Testis (tissue), 3 donors: ENCODE results near the gene PRDM10. TPM values are rescaled to one million over a fixed set of nuclear protein-coding genes. Genes with fewer than 3 reads are reported as not detected.
"Not testable (repeated sequence)": the region's sequence is repeated elsewhere in the genome, so short reads cannot be mapped to it uniquely, and the experiment has no call there.

ENCODE experiments used
- DNase-seq: peaks from one replicate; pipeline ENCODE4 v3.0.0-alpha.2; 2019
- H3K27ac ChIP-seq, 2 donors: fragments of 200-600 bp; sonication (generic); one replicate each; pipeline ENCODE4 v1.5.1; 2019
- H3K27me3 ChIP-seq: fragments of 200-600 bp; sonication (generic); one replicate; pipeline ENCODE4 v1.5.1; 2019
- H3K36me3 ChIP-seq: fragments of 200-600 bp; sonication (generic); one replicate; pipeline ENCODE4 v1.5.1; 2017; ENCODE audit warnings: low read depth; ENCODE audit errors: missing control alignments
- H3K4me1 ChIP-seq: fragments of 200-600 bp; sonication (generic); one replicate; pipeline ENCODE4 v1.5.1; 2019
- H3K4me3 ChIP-seq, 2 donors: fragments of 200-600 bp; sonication (generic); one replicate each; pipeline ENCODE4 v1.5.1; 2017 to 2019
- H3K9me3 ChIP-seq: fragments of 200-600 bp; sonication (generic); one replicate; pipeline ENCODE4 v1.5.1; 2017
- POLR2A ChIP-seq: fragments of 450-650 bp; IDR thresholded peaks from one replicate; pipeline ENCODE4 v1.6.1; 2017; ENCODE audit warnings: antibody characterized with exemption, mild to moderate bottlenecking, moderate library complexity
- WGBS, 2 donors: methylation state at CpG; one replicate each; pipeline ENCODE4 v1.1.5; 2018; 5-methylcytosine and 5-hydroxymethylcytosine counted together
- intact Hi-C: fragments of 100-400 bp; cut with DNase I; formaldehyde crosslinking; loops from one replicate; pipeline ENCODE4 v1.15.1; 2023; ENCODE audit warnings: low total_unique reads
- polyA plus RNA-seq: library from polyadenylated mRNA; stranded (reverse); fragments of 350-450 nt; fragmentation: Illumina TruSeq; extraction: RNeasy Lipid Tissue Mini Kit (QIAGEN cat#74804); gene quantifications from one replicate; pipeline ENCODE4 v1.2.3, GENCODE V29; 2014; ENCODE audit warnings: low read depth, low replicate concordance; ENCODE audit not compliant: insufficient read depth
- total RNA-seq, 2 donors: library from RNA; depleted of rRNA; stranded (reverse); fragments of >200 nt; gene quantifications; one replicate each; pipeline ENCODE4 v1.2.3, GENCODE V29; 2016
- TF ChIP-seq, protein P1 (sequence below), 3 experiments: fragments of 450-650 bp in 2 of 3; fragments of 200-600 bp in 1 of 3; sonication (generic) in 1 of 3; IDR thresholded peaks; one replicate each; pipeline ENCODE4 v1.5.1; 2016 to 2019; ENCODE audit warnings: antibody characterized with exemption in 3 of 3, mild to moderate bottlenecking in 2 of 3, moderate library complexity in 1 of 3

The PRDM10 gene
- total and polyA plus RNA-seq, 3 donors from 2014 or later = 4.9 to 14.7 (median 9.2) TPM

DNA sequence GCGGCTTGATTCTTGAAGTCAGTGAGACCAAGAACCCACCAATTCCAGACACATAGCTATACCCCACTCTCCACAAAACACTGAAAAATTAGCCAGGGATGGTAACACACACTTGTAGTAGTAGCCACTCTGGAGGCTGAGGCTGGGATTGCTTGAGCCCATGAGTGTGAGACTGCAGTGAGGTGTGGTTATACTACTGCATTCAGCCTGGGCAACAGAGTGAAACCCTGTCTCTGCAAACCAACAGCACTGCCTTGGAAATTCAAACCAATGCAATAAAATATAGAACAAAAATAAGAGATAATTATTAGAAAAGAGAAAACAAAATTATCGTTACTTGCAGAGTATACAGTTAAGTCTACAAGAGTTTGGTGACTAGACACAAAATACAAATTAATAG is 20.2 kb upstream of the PRDM10 start:
- H3K36me3 ChIP-seq = no peaks in the 10 kb centered on the region
- WGBS, 2 donors = 68 to 80% methylated on average over 2 of the region's 2 CpGs
- no peak for DNase-seq
- TF ChIP-seq, protein P1, sequence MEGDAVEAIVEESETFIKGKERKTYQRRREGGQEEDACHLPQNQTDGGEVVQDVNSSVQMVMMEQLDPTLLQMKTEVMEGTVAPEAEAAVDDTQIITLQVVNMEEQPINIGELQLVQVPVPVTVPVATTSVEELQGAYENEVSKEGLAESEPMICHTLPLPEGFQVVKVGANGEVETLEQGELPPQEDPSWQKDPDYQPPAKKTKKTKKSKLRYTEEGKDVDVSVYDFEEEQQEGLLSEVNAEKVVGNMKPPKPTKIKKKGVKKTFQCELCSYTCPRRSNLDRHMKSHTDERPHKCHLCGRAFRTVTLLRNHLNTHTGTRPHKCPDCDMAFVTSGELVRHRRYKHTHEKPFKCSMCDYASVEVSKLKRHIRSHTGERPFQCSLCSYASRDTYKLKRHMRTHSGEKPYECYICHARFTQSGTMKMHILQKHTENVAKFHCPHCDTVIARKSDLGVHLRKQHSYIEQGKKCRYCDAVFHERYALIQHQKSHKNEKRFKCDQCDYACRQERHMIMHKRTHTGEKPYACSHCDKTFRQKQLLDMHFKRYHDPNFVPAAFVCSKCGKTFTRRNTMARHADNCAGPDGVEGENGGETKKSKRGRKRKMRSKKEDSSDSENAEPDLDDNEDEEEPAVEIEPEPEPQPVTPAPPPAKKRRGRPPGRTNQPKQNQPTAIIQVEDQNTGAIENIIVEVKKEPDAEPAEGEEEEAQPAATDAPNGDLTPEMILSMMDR (IDR thresholded peaks at IDR 0.05) = no peak
- no peak for TF ChIP-seq POLR2A
- H3K27me3 ChIP-seq = no peaks in the 10 kb centered on the region
- H3K4me1 ChIP-seq = no peaks in the 10 kb centered on the region
- no peaks in the 10 kb centered on the region for H3K9me3 ChIP-seq
- no peak overlapping the region for H3K27ac ChIP-seq
- intact Hi-C loops = no loop called here
- H3K4me3 ChIP-seq = no peak overlapping the region

DNA sequence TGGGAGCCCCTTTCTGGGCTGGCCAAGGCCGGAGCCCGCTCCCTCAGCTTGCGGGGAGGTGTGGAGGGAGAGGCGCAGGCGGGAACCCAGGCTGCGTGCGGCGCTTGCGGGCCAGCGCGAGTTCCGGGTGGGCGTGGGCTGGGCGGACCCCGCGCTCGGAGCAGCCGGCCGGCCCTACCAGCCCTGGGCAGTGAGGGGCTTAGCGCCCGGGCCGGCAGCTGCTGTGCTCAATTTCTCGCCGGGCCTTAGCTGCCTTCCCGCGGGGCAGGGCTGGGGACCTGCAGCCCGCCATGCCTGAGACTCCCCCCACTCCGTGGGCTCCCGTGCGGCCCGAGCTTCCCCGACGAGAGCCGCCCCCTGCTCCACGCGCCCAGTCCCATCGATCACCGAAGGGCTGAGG is 19.0 kb upstream of the PRDM10 start:
- H3K36me3 ChIP-seq, intact Hi-C loops, H3K4me1 ChIP-seq, H3K9me3 ChIP-seq, DNase-seq, H3K27ac ChIP-seq, H3K27me3 ChIP-seq: not testable (repeated sequence)
- 70 to 80% methylated on average over 2 to 38 of the region's 38 CpGs for WGBS, 2 donors
- peak overlapping the region; percentile 34 to 37 for H3K4me3 ChIP-seq

DNA sequence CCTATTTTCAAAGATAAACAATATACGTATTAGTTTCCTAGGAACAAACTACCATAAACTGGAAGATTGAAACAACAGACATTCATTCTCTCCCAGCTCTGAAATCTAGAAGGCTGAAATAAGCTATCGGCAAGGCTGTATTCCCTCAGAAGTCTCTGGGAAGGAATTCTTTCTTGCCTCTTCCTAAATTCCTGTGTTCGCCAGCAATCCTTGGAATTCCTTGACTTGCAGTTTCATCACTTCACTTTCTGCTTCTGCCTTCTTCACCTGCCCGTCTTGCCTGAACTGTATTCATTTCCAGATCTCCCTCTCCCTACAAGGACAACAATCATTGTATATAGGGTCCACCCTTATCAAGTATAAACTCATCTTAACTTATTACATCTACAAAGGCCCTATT is 17.7 kb upstream of the PRDM10 start:
- Histone ChIP-seq H3K36me3 (no peaks in the 10 kb centered on the region), H3K27ac (no peak overlapping the region)
- intact Hi-C loops = no loop called here

DNA sequence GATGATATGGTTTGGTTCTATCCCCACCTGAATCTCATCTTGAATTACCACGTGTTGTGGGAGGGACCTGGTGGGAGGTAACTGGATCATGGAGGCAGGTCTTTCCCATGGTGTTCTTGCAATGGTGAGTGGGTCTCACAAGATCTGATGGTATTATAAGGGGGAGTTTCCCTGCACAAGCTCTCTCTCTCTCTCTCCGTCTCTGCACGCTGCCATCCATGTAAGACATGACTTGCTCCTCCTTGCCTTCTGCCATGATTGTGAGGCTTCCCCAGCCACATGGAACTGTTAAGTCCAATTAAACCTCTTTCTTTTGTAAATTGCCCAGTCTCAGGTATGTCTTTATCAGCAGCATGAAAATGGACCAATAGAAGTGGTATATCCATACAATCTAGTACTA is 13.2 kb upstream of the PRDM10 start:
- H3K27me3 ChIP-seq, H3K9me3 ChIP-seq, intact Hi-C loops, H3K36me3 ChIP-seq, H3K27ac ChIP-seq, H3K4me3 ChIP-seq, H3K4me1 ChIP-seq, DNase-seq: not testable (repeated sequence)
- WGBS, 2 donors = 90 to 96% methylated on average over 3 of the region's 3 CpGs

More for the DNA sequence above, 17.7 kb upstream of the PRDM10 start:
- no peak overlapping the region for H3K4me3 ChIP-seq
- TF ChIP-seq POLR2A = no peak
- TF ChIP-seq, protein P1 (IDR thresholded peaks at IDR 0.05) = no peak
- H3K4me1 ChIP-seq = no peaks in the 10 kb centered on the region
- DNase-seq = no peak
- H3K9me3 ChIP-seq = no peaks in the 10 kb centered on the region
- no peaks in the 10 kb centered on the region for H3K27me3 ChIP-seq
- 52 to 63% methylated on average over 4 of the region's 4 CpGs for WGBS, 2 donors

DNA sequence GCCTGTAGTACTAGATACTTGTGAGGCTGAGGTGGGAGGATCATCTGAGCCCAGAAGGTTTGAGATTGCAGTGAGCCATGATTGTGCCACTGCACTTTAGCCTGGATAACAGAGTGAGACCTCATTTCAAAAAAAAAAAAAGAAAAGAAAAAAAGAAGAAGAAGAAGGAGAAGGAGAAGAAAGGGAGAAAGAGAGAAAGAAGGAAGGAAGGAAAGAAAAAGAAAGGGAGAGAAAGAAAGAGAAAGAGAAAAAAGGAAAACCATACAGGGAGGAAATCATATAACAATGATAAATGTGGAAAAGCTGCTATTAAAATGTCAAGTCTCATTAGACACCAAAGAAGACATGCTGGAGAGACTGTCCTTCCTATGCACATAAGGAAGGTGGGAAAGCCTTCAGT is 5.7 kb upstream of the PRDM10 start:
- TF ChIP-seq POLR2A = no peak
- TF ChIP-seq, protein P1 (IDR thresholded peaks at IDR 0.05) = no peak
- no peaks in the 10 kb centered on the region for H3K4me1 ChIP-seq
- intact Hi-C loops = no loop called here

DNA sequence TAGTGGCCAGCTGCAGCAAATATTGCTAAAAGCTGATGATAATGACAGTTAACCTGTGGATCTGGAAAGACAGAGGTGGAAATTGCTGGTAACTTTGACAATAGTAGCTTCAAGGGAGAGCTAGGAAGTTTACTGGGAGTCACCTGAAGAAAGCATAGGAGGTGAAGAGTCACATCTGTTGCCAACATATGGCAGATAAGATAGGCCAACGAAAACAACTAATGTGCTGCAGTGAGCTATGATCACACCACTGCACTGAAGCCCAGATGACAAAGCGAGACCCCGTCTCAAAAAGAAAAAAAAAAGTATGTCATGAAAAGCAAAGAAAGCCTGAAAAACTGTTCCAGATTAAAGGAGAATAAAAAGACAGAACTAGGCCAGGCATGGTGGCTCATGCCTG is 4.3 kb upstream of the PRDM10 start:
- Histone ChIP-seq H3K4me1 (no peaks in the 10 kb centered on the region), H3K4me3 (no peak overlapping the region), H3K27ac (no peak overlapping the region), H3K36me3 (no peaks in the 10 kb centered on the region), H3K27me3 (no peaks in the 10 kb centered on the region), H3K9me3 (no peaks in the 10 kb centered on the region)
- DNase-seq = no peak
- WGBS, 2 donors = 77 to 84% methylated on average over 3 of the region's 3 CpGs
- TF ChIP-seq, protein P1 (IDR thresholded peaks at IDR 0.05) = no peak
- TF ChIP-seq POLR2A = no peak
- intact Hi-C loops = no loop called here

More for the DNA sequence above, 5.7 kb upstream of the PRDM10 start:
- Histone ChIP-seq H3K4me3 (no peak overlapping the region), H3K27me3 (no peaks in the 10 kb centered on the region), H3K9me3 (no peaks in the 10 kb centered on the region), H3K36me3 (no peaks in the 10 kb centered on the region), H3K27ac (no peak overlapping the region)
- no peak for DNase-seq
